Activated gamma-delta T cell treated with anti-CD3 and anti-CD28 coated beads, Interleukin-2, amount 50 U/mL, for 16 hours (primary cell): Measurements from ENCODE around the gene ANKS1A.

Experiments
- DNase-seq: peaks from one replicate; pipeline ENCODE4 v3.0.0-alpha.2; 2020; ENCODE audit warnings: low read depth

ANKS1A gene

GRCh38 chr6:35071347-35071994, 182.4 kb downstream of the ANKS1A start:
- no peak for DNase-seq

- no peak for DNase-seq
These were observed 183.1 kb downstream of the ANKS1A start for GRCh38 chr6:35072051-35072697.

DNA sequence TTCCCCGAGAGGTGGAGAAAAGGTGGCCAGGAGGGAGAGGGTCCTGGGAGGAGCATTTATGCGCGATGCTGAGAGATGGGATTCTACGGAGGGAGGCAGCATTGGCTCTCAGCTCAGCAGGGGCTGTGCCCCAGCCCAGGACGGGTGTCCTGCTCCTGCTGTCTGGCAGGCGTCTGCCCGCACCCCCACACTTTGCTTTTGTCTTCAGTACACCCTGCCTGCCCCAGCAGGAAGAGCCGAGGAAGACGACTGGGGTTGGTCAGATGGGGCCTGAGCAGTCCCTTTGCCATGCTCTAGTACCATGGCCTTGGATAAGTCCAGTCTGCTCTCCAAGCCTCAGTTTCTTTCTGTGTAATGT, 183.6 kb downstream of the ANKS1A start:
- no peak for DNase-seq

GRCh38 chr6:35073211-35073610, 184.2 kb downstream of the ANKS1A start:
- no peak for DNase-seq

GRCh38 chr6:35073766-35074471, 184.9 kb downstream of the ANKS1A start:
- no peak for DNase-seq

DNA sequence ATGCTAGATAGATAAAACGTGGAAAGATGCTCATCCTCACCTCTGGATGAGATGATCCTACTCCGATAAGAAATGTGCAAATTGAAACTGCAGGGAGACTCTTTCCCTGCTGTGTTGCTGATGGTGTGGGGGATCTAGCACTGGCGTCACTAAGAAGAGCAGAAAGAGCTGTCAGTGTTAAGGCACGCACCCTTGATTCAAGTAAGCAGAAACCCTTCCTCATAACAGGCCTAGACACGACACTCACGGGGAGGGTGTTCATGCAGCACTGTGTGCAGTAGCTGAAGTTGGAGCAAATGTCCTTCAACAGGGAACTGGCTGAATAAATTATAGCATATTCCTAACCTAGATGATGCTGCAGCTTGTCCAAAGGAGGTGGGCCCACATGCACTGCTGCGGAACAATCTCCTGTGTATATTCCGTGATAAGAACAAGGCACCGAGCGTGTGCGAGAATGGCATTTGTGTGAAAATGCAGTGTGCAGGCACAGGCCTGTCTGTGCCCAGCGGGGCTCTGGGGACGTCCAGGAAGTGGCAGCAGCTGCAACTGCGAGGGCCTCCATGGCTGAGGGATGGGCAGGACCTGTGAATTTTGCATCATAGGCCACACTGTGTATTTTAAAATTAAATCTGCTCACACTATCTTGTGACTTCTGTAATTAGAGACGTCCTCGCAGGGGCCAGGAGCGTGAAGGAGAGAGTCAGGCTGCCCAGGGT, 188.1 kb downstream of the ANKS1A start:
- no peak for DNase-seq

DNA sequence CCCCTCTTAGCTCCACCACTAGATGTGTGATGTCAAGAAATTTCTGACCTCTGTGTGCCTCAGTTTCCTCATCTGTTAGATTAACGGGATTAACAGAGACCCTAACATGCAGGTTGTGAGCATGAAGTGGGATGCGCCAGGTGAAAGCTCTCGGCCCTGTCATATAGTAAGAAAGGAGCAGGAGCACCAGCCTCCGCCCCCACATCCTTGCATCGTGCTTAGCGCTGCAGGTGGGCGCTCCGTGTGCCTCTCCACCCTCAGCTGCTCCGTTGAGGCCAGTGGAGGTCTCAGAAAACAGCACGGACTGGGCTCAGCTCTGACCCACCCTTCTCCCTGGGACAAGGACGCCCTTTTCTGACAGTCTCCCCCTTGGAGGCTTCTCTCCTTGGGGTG, 188.7 kb downstream of the ANKS1A start:
- DNase-seq: no peak

DNA sequence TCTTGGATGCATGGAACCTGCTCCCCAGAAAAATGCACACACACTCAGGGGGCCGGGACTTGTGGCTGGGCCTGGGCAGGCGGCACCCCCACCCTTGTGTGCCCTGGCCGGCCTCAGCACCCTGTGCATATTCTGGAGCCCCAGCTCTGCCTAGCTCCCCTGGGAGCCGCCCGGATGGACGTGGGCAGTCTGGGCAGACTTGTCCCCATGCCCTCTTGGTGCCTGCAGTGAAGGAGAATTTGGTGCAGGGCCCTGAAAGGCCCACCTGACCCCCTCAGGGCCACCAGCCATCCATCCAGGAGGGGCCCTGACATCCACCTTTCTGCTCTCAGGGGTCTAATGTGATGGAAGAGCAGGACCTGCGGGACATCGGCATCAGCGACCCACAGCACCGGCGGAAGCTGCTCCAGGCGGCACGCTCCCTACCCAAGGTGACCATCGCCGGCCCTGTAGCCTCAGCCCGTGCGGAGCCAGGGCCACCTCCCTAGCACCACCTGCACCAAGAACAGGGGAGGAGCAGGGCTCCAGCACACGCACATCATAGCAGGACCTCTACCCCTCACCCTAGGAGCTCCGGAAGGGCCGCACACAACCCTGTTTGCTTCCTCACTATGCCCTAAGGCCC, 189.3 kb downstream of the ANKS1A start:
- no peak for DNase-seq

DNA sequence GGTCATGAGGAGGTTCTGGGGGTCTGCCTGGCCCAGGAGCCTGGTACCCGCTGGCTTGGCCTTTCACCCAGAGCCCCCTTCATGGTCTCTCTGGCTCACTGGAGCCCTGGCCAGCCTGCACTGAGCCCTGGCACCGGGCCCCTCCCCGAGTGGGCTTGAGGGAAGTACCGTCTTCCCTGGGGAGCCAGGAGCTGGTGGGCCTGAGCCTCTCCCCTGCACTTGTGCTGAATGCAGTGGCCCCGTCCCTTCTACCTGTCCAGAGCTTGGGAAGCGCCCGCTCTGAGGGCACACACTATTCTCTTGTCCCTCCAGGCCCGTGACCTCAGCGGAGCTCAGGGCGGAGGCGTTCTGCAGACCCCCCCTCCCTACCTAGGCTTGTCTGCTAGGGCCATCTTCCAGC, 189.8 kb downstream of the ANKS1A start:
- DNase-seq: no peak

GRCh38 chr6:35079311-35080000, 190.4 kb downstream of the ANKS1A start:
- DNase-seq: no peak

- no peak for DNase-seq
These were observed 191.1 kb downstream of the ANKS1A start for GRCh38 chr6:35080016-35080680.

DNA sequence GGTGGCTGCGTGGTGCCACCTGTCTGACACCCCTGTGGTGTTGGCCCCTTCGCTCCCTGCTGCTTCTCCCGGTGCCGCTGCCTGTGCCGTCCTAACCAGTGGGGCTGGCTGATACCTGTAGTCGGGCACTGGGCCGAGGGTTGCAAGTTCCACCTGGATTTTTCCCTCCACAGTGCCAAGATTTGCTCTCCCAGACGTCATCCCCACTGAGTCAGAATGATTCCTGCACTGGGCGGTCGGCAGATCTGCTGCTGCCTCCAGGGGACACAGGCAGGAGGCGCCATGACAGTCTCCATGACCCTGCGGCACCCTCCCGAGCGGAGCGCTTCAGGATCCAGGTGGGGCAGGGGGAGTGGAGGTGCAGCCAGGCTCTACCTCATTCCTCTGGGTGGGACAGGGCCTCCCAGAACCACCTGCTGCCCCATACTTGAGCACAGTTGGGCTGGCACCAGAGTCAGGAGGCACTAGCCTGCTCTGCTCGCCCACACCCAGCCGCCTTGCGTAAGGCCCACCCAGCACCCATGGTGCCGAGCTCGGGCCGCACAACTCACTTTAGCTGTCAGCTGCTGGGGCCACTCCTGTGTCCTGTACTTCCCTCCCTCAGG, 191.9 kb downstream of the ANKS1A start:
- no peak for DNase-seq

- DNase-seq: no peak
These were observed 192.4 kb downstream of the ANKS1A start for GRCh38 chr6:35081426-35081851.

DNA sequence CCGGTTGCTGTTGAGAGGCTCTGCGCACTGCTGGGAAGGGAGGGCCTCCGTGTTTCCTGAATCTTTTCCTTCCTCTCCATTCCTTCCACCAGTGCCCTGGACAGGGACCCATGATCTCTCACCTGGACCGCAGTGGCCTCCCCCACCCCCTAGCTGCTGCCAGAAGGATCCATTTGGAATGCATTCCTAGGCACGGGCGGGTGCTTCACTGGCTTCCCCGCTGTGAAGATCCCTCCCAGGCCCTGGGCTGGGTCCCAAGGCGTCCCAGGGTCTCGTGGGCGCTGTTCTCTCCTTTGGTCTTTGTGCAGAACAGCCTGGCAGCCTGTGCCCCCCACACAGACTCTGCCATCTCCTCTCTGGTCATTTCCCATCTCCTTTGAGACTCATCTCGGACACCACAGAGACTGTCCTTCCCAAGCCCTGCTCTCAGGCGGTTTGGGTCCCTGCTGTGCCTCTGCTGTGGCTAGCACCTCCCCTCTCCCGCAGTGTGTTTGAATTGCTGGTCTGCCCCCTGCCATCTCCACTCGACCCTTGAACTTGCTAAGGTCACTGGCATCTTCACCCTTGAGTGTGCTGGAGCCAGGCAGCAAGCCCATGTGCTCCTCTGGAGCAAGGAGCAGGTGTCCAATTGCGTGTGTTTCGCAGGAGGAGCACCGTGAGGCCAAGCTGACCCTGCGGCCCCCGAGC, 193.1 kb downstream of the ANKS1A start:
- no peak for DNase-seq

- no peak for DNase-seq
These were observed 193.8 kb downstream of the ANKS1A start for GRCh38 chr6:35082733-35083403.

DNA sequence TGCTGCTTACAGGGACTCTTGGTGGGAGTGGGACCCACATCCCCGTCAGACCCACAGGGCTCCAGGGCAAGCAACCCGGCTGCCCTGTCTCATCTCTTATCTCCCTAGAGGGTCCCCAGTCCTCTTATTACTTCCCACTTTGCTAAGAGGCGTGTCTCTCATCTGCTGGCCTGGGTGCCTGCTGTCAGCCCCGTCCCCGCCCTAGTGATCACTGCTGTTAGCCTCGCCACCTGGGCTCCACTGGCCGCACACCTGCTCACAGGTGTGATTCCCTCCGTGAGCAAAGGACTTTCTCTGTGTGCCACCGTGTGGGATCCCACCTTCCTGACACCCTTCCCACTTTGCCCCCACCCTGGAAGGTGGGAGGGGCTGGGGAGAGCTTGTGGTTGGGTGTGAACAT, 194.5 kb downstream of the ANKS1A start:
- no peak for DNase-seq

- DNase-seq: no peak
These were observed 195.0 kb downstream of the ANKS1A start for GRCh38 chr6:35084041-35084491.

- DNase-seq: no peak
These were observed 195.6 kb downstream of the ANKS1A start for GRCh38 chr6:35084511-35085203.
